Airway epithelial cell (primary cell): Measurements from ENCODE around the gene EEF1AKMT1. TPM values are rescaled to one million over a fixed set of nuclear protein-coding genes. Genes with fewer than 3 reads are reported as not detected.

Source experiments
- total RNA-seq: library from RNA; depleted of rRNA; stranded (reverse); fragments of >200 nt; gene quantifications from 2 replicates; pipeline ENCODE4 v1.2.3, GENCODE V29; 2015

EEF1AKMT1 gene
- total RNA-seq: 12.8 and 19.9 TPM in 2 replicates

GRCh38 chr13:20773194-20774080 is at the start of gene EEF1AKMT1:
Gene EEF1AKMT1, minus strand, starts transcription at chr13:20773961. Its CDS starts 16,363 bp downstream, at chr13:20757598.

GRCh38 chr13:20702915-20703779 is 70.6 kb downstream of the EEF1AKMT1 start, which contains the start of gene IL17D:
Gene IL17D, plus strand, starts transcription at chr13:20703699. Its CDS starts 303 bp downstream, at chr13:20704002.

Other genes with a start within 250 kb of the EEF1AKMT1 start
- gene CRYL1, start 248.1 kb downstream of the EEF1AKMT1 start, total RNA-seq: 47.5 and 51.6 TPM in 2 replicates
- 4.5 and 5.5 TPM in 2 replicates for gene IFT88, start 206.8 kb downstream of the EEF1AKMT1 start, total RNA-seq
- gene IL17D, start 70.3 kb downstream of the EEF1AKMT1 start, total RNA-seq: 0.42 and 1.2 TPM in 2 replicates
- 14.8 and 15.2 TPM in 2 replicates for gene XPO4, start 128.8 kb upstream of the EEF1AKMT1 start, total RNA-seq